ENCODE measurements around the gene CILP2. TPM values are rescaled to one million over a fixed set of nuclear protein-coding genes. Genes with fewer than 3 reads are reported as not detected.

CILP2 gene
- total and polyA plus RNA-seq, 7 experiments from 2014 or later, result 0.27 to 0.69 (median 0.49) TPM; not detected in 1

GRCh38 chr19:19537075-19538048, 703 bp upstream of the CILP2 start:
- Mint-ChIP-seq H3K36me3 (peaks cover 0 to 7% (median 0%) of the 10 kb centered on the region in 5 donors), H3K4me1 (peaks cover 18 to 46% (median 38%) of the 10 kb centered on the region in 7 donors), H3K27me3 (peaks cover 0 to 31% (median 4%) of the 10 kb centered on the region in 5 donors), H3K9me3 (peaks cover 0 to 4% (median 0%) of the 10 kb centered on the region in 11 donors), H3K27ac (peak overlapping the region in 7 of 9 donors; percentile 34 to 86 (median 79)), H3K4me3 (peak overlapping the region in 9 of 10 donors; percentile 62 to 84 (median 74))
- Histone ChIP-seq H3K27ac (ENCODE audit: low read depth, low read length) (no peak overlapping the region), H3K4me1 (ENCODE audit: control insufficient read depth in 2 of 2, insufficient read depth in 2 of 2, low read length in 2 of 2) (peaks cover 15 to 28% of the 10 kb centered on the region in 2 donors), H3K36me3 (ENCODE audit: control insufficient read depth in 2 of 3, insufficient read depth in 3 of 3, low read length in 3 of 3) (no peaks in the 10 kb centered on the region), H3K4me3 (ENCODE audit: low read length) (no peak overlapping the region), H3K27me3 (ENCODE audit: control insufficient read depth in 2 of 2, insufficient read depth in 2 of 2, low read length in 2 of 2) (no peaks in the 10 kb centered on the region), H3K9me3 (ENCODE audit: control insufficient read depth in 2 of 3, low read length in 3 of 3) (no peaks in the 10 kb centered on the region)
- intact Hi-C loops (cut with micrococcal nuclease), result loop anchor here in 1 of 2 donors (2.0 to 5.0 kb wide), 2 partner anchors 61 to 285 kb away; partner anchors contain the start of gene ZNF506
- peak in 1 of 9 donors; percentile 43 for DNase-seq
- CTCF ChIA-PET, result no interaction called here
- ATAC-seq, result peak; percentile 27
- POLR2A ChIA-PET, result interaction anchor here (0.8 kb wide), 1 partner anchor 41 kb away, joined by 3 read pairs; no protein-coding TSS in a partner anchor

DNA sequence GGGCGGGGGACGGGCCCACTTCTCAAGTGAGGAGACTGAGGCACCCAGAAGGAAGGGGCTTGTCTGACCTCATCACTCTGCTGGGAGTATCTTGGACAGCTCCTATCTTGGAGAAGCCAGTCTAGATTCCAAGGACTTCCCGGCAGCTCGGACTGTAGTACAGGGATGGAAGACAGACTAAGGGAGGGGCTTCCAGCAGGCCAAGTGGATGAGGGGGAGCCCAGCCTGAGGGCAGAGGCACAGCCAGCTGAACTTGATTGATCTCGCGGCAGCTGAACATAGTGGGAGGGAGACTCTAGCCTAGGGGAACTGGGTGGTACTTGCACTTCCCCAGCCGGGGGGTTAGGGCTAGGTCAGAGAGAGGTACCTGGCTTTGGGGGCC, 711 bp downstream of the CILP2 start:
- Mint-ChIP-seq H3K9me3 (peaks cover 0 to 4% (median 0%) of the 10 kb centered on the region in 11 donors), H3K4me3 (peak overlapping the region; percentile 10 to 83 (median 66)), H3K27me3 (peaks cover 0 to 31% (median 4%) of the 10 kb centered on the region in 5 donors), H3K36me3 (peaks cover 0 to 7% (median 0%) of the 10 kb centered on the region in 5 donors), H3K27ac (peak overlapping the region in 6 of 9 donors; percentile 13 to 77 (median 44)), H3K4me1 (peaks cover 16 to 43% (median 36%) of the 10 kb centered on the region in 7 donors)
- Histone ChIP-seq H3K36me3 (ENCODE audit: control insufficient read depth in 2 of 3, insufficient read depth in 3 of 3, low read length in 3 of 3) (no peaks in the 10 kb centered on the region), H3K9me3 (ENCODE audit: control insufficient read depth in 2 of 3, low read length in 3 of 3) (no peaks in the 10 kb centered on the region), H3K27ac (ENCODE audit: low read depth, low read length) (no peak overlapping the region), H3K4me1 (ENCODE audit: control insufficient read depth in 2 of 2, insufficient read depth in 2 of 2, low read length in 2 of 2) (peaks cover 15 to 25% of the 10 kb centered on the region in 2 donors), H3K27me3 (ENCODE audit: control insufficient read depth in 2 of 2, insufficient read depth in 2 of 2, low read length in 2 of 2) (no peaks in the 10 kb centered on the region), H3K4me3 (ENCODE audit: low read length) (no peak overlapping the region)
- CTCF ChIA-PET, result interaction anchor here (0.8 to 1.0 kb wide), 2 partner anchors 9 to 17 kb away, joined by 3 read pairs; no protein-coding TSS in a partner anchor
- intact Hi-C loops (cut with micrococcal nuclease), result loop anchor here in 1 of 2 donors (2.0 to 5.0 kb wide), 2 partner anchors 60 to 284 kb away; partner anchors contain the start of gene ZNF506
- ATAC-seq (no peak), DNase-seq (no peak)
- POLR2A ChIA-PET, result interaction anchor here (0.6 to 1.1 kb wide), 2 partner anchors 21 to 1258 kb away, joined by 3 to 6 read pairs; no protein-coding TSS in a partner anchor

GRCh38 chr19:19539698-19540063, 1.6 kb downstream of the CILP2 start:
- H3K27me3 ChIP-seq (ENCODE audit: control insufficient read depth in 2 of 2, insufficient read depth in 2 of 2, low read length in 2 of 2), result no peaks in the 10 kb centered on the region
- no peak overlapping the region for H3K27ac ChIP-seq (ENCODE audit: low read depth, low read length)
- ATAC-seq, result no peak
- ChIA-PET POLR2A (interaction anchor here (1.1 to 1.2 kb wide), 2 partner anchors 20 to 73 kb away, joined by 3 read pairs; no protein-coding TSS in a partner anchor), CTCF (no interaction called here)
- peak overlapping the region in 1 of 9 donors; percentile 43 for H3K27ac Mint-ChIP-seq
- peaks cover 15 to 25% of the 10 kb centered on the region in 2 donors for H3K4me1 ChIP-seq (ENCODE audit: control insufficient read depth in 2 of 2, insufficient read depth in 2 of 2, low read length in 2 of 2)
- peaks cover 8 to 36% (median 29%) of the 10 kb centered on the region in 7 donors for H3K4me1 Mint-ChIP-seq
- peaks cover 0 to 31% (median 4%) of the 10 kb centered on the region in 5 donors for H3K27me3 Mint-ChIP-seq
- peaks cover 0 to 3% (median 0%) of the 10 kb centered on the region in 5 donors for H3K36me3 Mint-ChIP-seq
- DNase-seq, result peak in 1 of 9 donors; percentile 22
- H3K4me3 ChIP-seq (ENCODE audit: low read length), result no peak overlapping the region
- H3K36me3 ChIP-seq (ENCODE audit: control insufficient read depth in 2 of 3, insufficient read depth in 3 of 3, low read length in 3 of 3), result no peaks in the 10 kb centered on the region
- H3K4me3 Mint-ChIP-seq, result peak overlapping the region in 5 of 10 donors; percentile 21 to 83 (median 58)
- H3K9me3 Mint-ChIP-seq, result no peaks in the 10 kb centered on the region
- intact Hi-C loops (cut with micrococcal nuclease), result loop anchor here in 1 of 2 donors (1.0 to 5.0 kb wide), 6 partner anchors 59 to 328 kb away; partner anchors contain the start of genes GMIP, PBX4, ZNF253 and ZNF506
- H3K9me3 ChIP-seq (ENCODE audit: control insufficient read depth in 2 of 3, low read length in 3 of 3), result no peaks in the 10 kb centered on the region

- DNase-seq (peak in 4 of 9 donors; percentile 40 to 70 (median 52)), ATAC-seq (peak; percentile 50)
- ChIA-PET CTCF (no interaction called here), POLR2A (interaction anchor here (1.2 kb wide), 1 partner anchor 73 kb away, joined by 3 read pairs; no protein-coding TSS in a partner anchor)
- H3K27me3 ChIP-seq (ENCODE audit: control insufficient read depth in 2 of 2, insufficient read depth in 2 of 2, low read length in 2 of 2), result no peaks in the 10 kb centered on the region
- intact Hi-C loops (cut with micrococcal nuclease), result loop anchor here in 1 of 2 donors (1.0 to 5.0 kb wide), 4 partner anchors 67 to 327 kb away; partner anchors contain the start of genes GMIP, PBX4 and ZNF253
- no peak overlapping the region for H3K27ac ChIP-seq (ENCODE audit: low read depth, low read length)
- H3K9me3 Mint-ChIP-seq, result no peaks in the 10 kb centered on the region
- no peaks in the 10 kb centered on the region for H3K9me3 ChIP-seq (ENCODE audit: control insufficient read depth in 2 of 3, low read length in 3 of 3)
- H3K4me3 Mint-ChIP-seq, result peak overlapping the region; percentile 58 to 85 (median 77)
- peaks cover 15 to 25% of the 10 kb centered on the region in 2 donors for H3K4me1 ChIP-seq (ENCODE audit: control insufficient read depth in 2 of 2, insufficient read depth in 2 of 2, low read length in 2 of 2)
- no peaks in the 10 kb centered on the region for H3K36me3 ChIP-seq (ENCODE audit: control insufficient read depth in 2 of 3, insufficient read depth in 3 of 3, low read length in 3 of 3)
- peaks cover 8 to 36% (median 29%) of the 10 kb centered on the region in 7 donors for H3K4me1 Mint-ChIP-seq
- H3K27ac Mint-ChIP-seq, result peak overlapping the region in 3 of 9 donors; percentile 43 to 81 (median 66)
- H3K4me3 ChIP-seq (ENCODE audit: low read length), result peak overlapping the region; percentile 50
- H3K36me3 Mint-ChIP-seq, result peaks cover 0 to 3% (median 0%) of the 10 kb centered on the region in 5 donors
- peaks cover 0 to 31% (median 4%) of the 10 kb centered on the region in 5 donors for H3K27me3 Mint-ChIP-seq
Measured at GRCh38 chr19:19540064-19540714, 2.1 kb downstream of the CILP2 start.

- POLR2A ChIA-PET, result interaction anchor here (0.5 to 1.2 kb wide), 3 partner anchors 17 to 128 kb away, joined by 3 read pairs; no protein-coding TSS in a partner anchor
- Histone ChIP-seq H3K27me3 (ENCODE audit: control insufficient read depth in 2 of 2, insufficient read depth in 2 of 2, low read length in 2 of 2) (no peaks in the 10 kb centered on the region), H3K4me3 (ENCODE audit: low read length) (peak overlapping the region; percentile 50), H3K4me1 (ENCODE audit: control insufficient read depth in 2 of 2, insufficient read depth in 2 of 2, low read length in 2 of 2) (peaks cover 15 to 25% of the 10 kb centered on the region in 2 donors), H3K27ac (ENCODE audit: low read depth, low read length) (no peak overlapping the region), H3K9me3 (ENCODE audit: control insufficient read depth in 2 of 3, low read length in 3 of 3) (no peaks in the 10 kb centered on the region), H3K36me3 (ENCODE audit: control insufficient read depth in 2 of 3, insufficient read depth in 3 of 3, low read length in 3 of 3) (no peaks in the 10 kb centered on the region)
- H3K4me1 Mint-ChIP-seq, result peaks cover 8 to 36% (median 29%) of the 10 kb centered on the region in 7 donors
- CTCF ChIA-PET, result no interaction called here
- H3K9me3 Mint-ChIP-seq, result no peaks in the 10 kb centered on the region
- peak; percentile 86 for ATAC-seq
- intact Hi-C loops (cut with micrococcal nuclease), result loop anchor here in 1 of 2 donors (1.0 to 5.0 kb wide), 4 partner anchors 66 to 326 kb away; partner anchors contain the start of genes GMIP, PBX4 and ZNF253
- H3K27me3 Mint-ChIP-seq, result peaks cover 0 to 31% (median 4%) of the 10 kb centered on the region in 5 donors
- H3K36me3 Mint-ChIP-seq, result peaks cover 0 to 3% (median 0%) of the 10 kb centered on the region in 5 donors
- H3K4me3 Mint-ChIP-seq, result peak overlapping the region; percentile 58 to 85 (median 77)
- DNase-seq, result peak; percentile 49 to 79 (median 69)
- peak overlapping the region in 3 of 9 donors; percentile 43 to 81 (median 66) for H3K27ac Mint-ChIP-seq
Measured at GRCh38 chr19:19540715-19541515, 2.9 kb downstream of the CILP2 start.

Measured in naive thymus-derived CD4-positive, alpha-beta T cell (primary cell).